B cell (primary cell): Measurements from ENCODE around the gene LIPC. TPM values are rescaled to one million over a fixed set of nuclear protein-coding genes. Genes with fewer than 3 reads are reported as not detected.

Source experiments
- ATAC-seq: fragments of 200-7000 bp; cut with Tn5 transposase; one replicate; pipeline ENCODE4 v1.10.0; 2021; ENCODE audit warnings: low read depth, mild to moderate bottlenecking, moderate number of reproducible peaks, moderate library complexity
- CTCF ChIA-PET: fragments of 350-600 bp; sonication (Branson Sonifier 250); formaldehyde crosslinking; loops from one replicate; lab custom pipeline; 2021; ENCODE audit warnings: antibody characterized with exemption, inconsistent platforms; lab: Charles Lee
- POLR2A ChIA-PET: fragments of 350-600 bp; sonication (Branson Sonifier 250); formaldehyde crosslinking; loops from one replicate; lab custom pipeline; 2021; ENCODE audit warnings: antibody characterized with exemption; lab: Charles Lee
- DNase-seq: peaks from one replicate; pipeline ENCODE4 v3.0.0; 2013
- H2AFZ ChIP-seq: 2 replicates; pipeline ENCODE4 v1.6.1; 2012; ENCODE audit warnings: mild to moderate bottlenecking, low read depth, low read length; ENCODE audit not compliant: insufficient read depth, poor library complexity, severe bottlenecking
- H3K27ac ChIP-seq, 2 donors: 1 replicate in 1 of 2; 2 replicates in 1 of 2; pipeline ENCODE4 v1.5.1; 2012 to 2013; ENCODE audit warnings: low read length in 2 of 2, mild to moderate bottlenecking in 2 of 2, moderate library complexity in 1 of 2
- H3K27me3 ChIP-seq, 4 experiments: fragments of 200-600 bp in 1 of 4; sonication (generic) in 1 of 4; replicated peaks in 1 of 4; 1 replicate in 2 of 4; 2 replicates in 2 of 4; pipeline versions ENCODE4 v1.6.1 to v1.7.0; 2013 to 2016; ENCODE audit warnings: low read length in 3 of 4, mild to moderate bottlenecking in 2 of 4, mixed read lengths in 1 of 4, moderate library complexity in 1 of 4; ENCODE audit not compliant: insufficient read depth in 4 of 4, control insufficient read depth in 3 of 4; ENCODE audit errors: control extremely low read depth in 1 of 4
- H3K36me3 ChIP-seq, 2 experiments: replicated peaks in 1 of 2; 1 replicate in 1 of 2; 2 replicates in 1 of 2; pipeline versions ENCODE4 v1.6.1 to v1.7.1; 2013; ENCODE audit warnings: low read length in 1 of 2; ENCODE audit not compliant: insufficient read depth in 2 of 2, control insufficient read depth in 1 of 2; ENCODE audit errors: control extremely low read depth in 1 of 2, extremely low read depth in 1 of 2
- H3K4me1 ChIP-seq, 2 donors: fragments of 200-600 bp in 1 of 2; sonication (generic) in 1 of 2; 1 replicate in 1 of 2; 2 replicates in 1 of 2; pipeline versions ENCODE4 v1.5.1 to v1.6.1; 2013 to 2017; ENCODE audit warnings: low read length in 2 of 2; ENCODE audit not compliant: control insufficient read depth in 2 of 2, insufficient read depth in 2 of 2
- H3K4me2 ChIP-seq: replicated peaks from 2 replicates; pipeline ENCODE3; 2012; ENCODE audit warnings: mild to moderate bottlenecking, low read depth, low read length; ENCODE audit not compliant: poor library complexity, severe bottlenecking
- H3K4me3 ChIP-seq, 5 experiments: fragments of 200-600 bp in 1 of 5; sonication (generic) in 1 of 5; 1 replicate in 3 of 5; 2 replicates in 2 of 5; pipeline versions ENCODE4 v1.5.1 to v1.7.0; 2011 to 2016; ENCODE audit warnings: low read length in 4 of 5, mild to moderate bottlenecking in 4 of 5, low read depth in 2 of 5, control low read depth in 1 of 5, moderate library complexity in 1 of 5; ENCODE audit not compliant: insufficient read depth in 1 of 5; ENCODE audit errors: control extremely low read depth in 1 of 5, extremely low read depth in 1 of 5
- H3K79me2 ChIP-seq: fragments of 200-600 bp; sonication (generic); one replicate; pipeline ENCODE4 v1.6.0; 2016; ENCODE audit warnings: low read length; ENCODE audit not compliant: control insufficient read depth, insufficient read depth
- H3K9ac ChIP-seq: fragments of 200-600 bp; sonication (generic); 2 replicates; pipeline ENCODE4 v1.6.1; 2017; ENCODE audit warnings: mild to moderate bottlenecking, low read length, moderate library complexity
- H3K9me3 ChIP-seq, 3 donors: one replicate each; pipeline versions ENCODE4 v1.6.1 to v1.7.1; 2013; ENCODE audit warnings: low read length in 2 of 3; ENCODE audit not compliant: control insufficient read depth in 2 of 3, insufficient read depth in 1 of 3; ENCODE audit errors: control extremely low read depth in 1 of 3
- H4K20me1 ChIP-seq: 2 replicates; pipeline ENCODE4 v1.6.0; 2012; ENCODE audit warnings: mild to moderate bottlenecking, low read length; ENCODE audit not compliant: insufficient read depth, control insufficient read depth, poor library complexity, severe bottlenecking
- H3K27ac Mint-ChIP-seq: one replicate; pipeline ENCODE4 v1.8.0; 2021; ENCODE audit warnings: mixed read lengths
- H3K27me3 Mint-ChIP-seq: one replicate; pipeline ENCODE4 v1.8.0; 2021; ENCODE audit warnings: mixed read lengths
- H3K4me1 Mint-ChIP-seq: one replicate; pipeline ENCODE4 v1.8.0; 2021; ENCODE audit warnings: mixed read lengths
- H3K4me3 Mint-ChIP-seq: one replicate; pipeline ENCODE4 v1.8.0; 2021; ENCODE audit warnings: mixed read lengths
- H3K9me3 Mint-ChIP-seq: one replicate; pipeline ENCODE4 v1.8.0; 2022; ENCODE audit warnings: mixed read lengths; ENCODE audit not compliant: insufficient read depth
- CTCF ChIP-seq: fragments of 200-600 bp; IDR thresholded peaks from one replicate; pipeline ENCODE4 v1.8.0; 2022; ENCODE audit warnings: antibody characterized with exemption, mild to moderate bottlenecking
- EZH2 ChIP-seq: IDR thresholded peaks from 2 replicates; pipeline ENCODE4 v1.6.1; 2012; ENCODE audit warnings: borderline replicate concordance, low read depth, mild to moderate bottlenecking, moderate library complexity, low read length; ENCODE audit not compliant: insufficient read depth, poor library complexity, severe bottlenecking
- WGBS: methylation state at CpG from one replicate; pipeline ENCODE4 v1.1.5; 2013; ENCODE audit warnings: missing lambda C conversion rate; ENCODE audit not compliant: insufficient coverage; 5-methylcytosine and 5-hydroxymethylcytosine counted together
- intact Hi-C: fragments of 100-400 bp; cut with micrococcal nuclease; formaldehyde crosslinking; loops from one replicate; pipeline ENCODE4 v1.10.0; 2022
- polyA plus RNA-seq: library from polyadenylated mRNA; depleted of rRNA; stranded (reverse); fragments of >200 nt; gene quantifications from 2 replicates; pipeline ENCODE4 v1.2.3, GENCODE V29; 2012
- total RNA-seq, 2 donors: library from RNA; stranded (reverse); fragments of 120-200 nt in 1 of 2; gene quantifications; 1 replicate in 1 of 2; 2 replicates in 1 of 2; pipeline versions ENCODE4 v1.2.3 to v1.2.4, GENCODE V29; 2013 to 2022

LIPC gene
- total and polyA plus RNA-seq, 2 donors (not counting 1 experiment from before 2014, with no cell fraction given) = not detected

- no peaks in the 10 kb centered on the region for H4K20me1 ChIP-seq
- no peak for TF ChIP-seq EZH2
- no peak for TF ChIP-seq CTCF
- H3K27ac ChIP-seq = no peak overlapping the region
- ChIA-PET POLR2A (no interaction called here), CTCF (no interaction called here)
- H3K36me3 ChIP-seq = no peaks in the 10 kb centered on the region
- H3K4me3 ChIP-seq = no peak overlapping the region
- no peaks in the 10 kb centered on the region for H3K4me1 Mint-ChIP-seq
- intact Hi-C loops = no loop called here
- no peaks in the 10 kb centered on the region for H3K9me3 Mint-ChIP-seq
- no peak overlapping the region for H3K9ac ChIP-seq
- DNase-seq = no peak
- ATAC-seq = no peak
- H3K27ac Mint-ChIP-seq = no peak overlapping the region
- no peaks in the 10 kb centered on the region for H3K79me2 ChIP-seq
- WGBS = 83% methylated on average over 1 of the region's 9 CpGs
- H3K27me3 Mint-ChIP-seq = peaks cover 21% of the 10 kb centered on the region
- no peak overlapping the region for H3K4me3 Mint-ChIP-seq
- H3K27me3 ChIP-seq = no peaks in the 10 kb centered on the region
- no peaks in the 10 kb centered on the region for H3K4me1 ChIP-seq
- H3K9me3 ChIP-seq = no peaks in the 10 kb centered on the region
- H2AFZ ChIP-seq = no peak overlapping the region
- no peak overlapping the region for H3K4me2 ChIP-seq
Observed at GRCh38 chr15:58506783-58507668, 75.2 kb downstream of the LIPC start.

- POLR2A ChIA-PET = no interaction called here
- intact Hi-C loops = no loop called here
- H3K9ac ChIP-seq = no peak overlapping the region
Observed at GRCh38 chr15:58509556-58509955, 77.8 kb downstream of the LIPC start.

More at GRCh38 chr15:58509556-58509955, 77.8 kb downstream of the LIPC start:
- H3K36me3 ChIP-seq = no peaks in the 10 kb centered on the region
- H3K4me3 ChIP-seq = no peak overlapping the region
- Mint-ChIP-seq H3K4me3 (no peak overlapping the region), H3K27me3 (peaks cover 21% of the 10 kb centered on the region), H3K27ac (no peak overlapping the region), H3K9me3 (no peaks in the 10 kb centered on the region), H3K4me1 (no peaks in the 10 kb centered on the region)
- H3K4me1 ChIP-seq = no peaks in the 10 kb centered on the region
- H3K27ac ChIP-seq = no peak overlapping the region
- no peak overlapping the region for H3K4me2 ChIP-seq
- no peaks in the 10 kb centered on the region for H4K20me1 ChIP-seq
- no peak for TF ChIP-seq EZH2
- TF ChIP-seq CTCF = no peak
- H3K9me3 ChIP-seq = no peaks in the 10 kb centered on the region
- no peaks in the 10 kb centered on the region for H3K27me3 ChIP-seq
- no peak for ATAC-seq
- WGBS = 100% methylated on average over 1 of the region's 1 CpG
- H3K79me2 ChIP-seq = no peaks in the 10 kb centered on the region
- no peak overlapping the region for H2AFZ ChIP-seq
- CTCF ChIA-PET = no interaction called here
- DNase-seq = no peak
